GM12872 (cell line): ENCODE results near the gene ZFAND5.

Source experiments
- CTCF ChIP-seq: IDR thresholded peaks from 3 replicates; pipeline ENCODE4 v1.5.1; 2011; ENCODE audit warnings: low read depth, mild to moderate bottlenecking, low read length, moderate library complexity; ENCODE audit not compliant: insufficient read depth

The ZFAND5 gene

DNA sequence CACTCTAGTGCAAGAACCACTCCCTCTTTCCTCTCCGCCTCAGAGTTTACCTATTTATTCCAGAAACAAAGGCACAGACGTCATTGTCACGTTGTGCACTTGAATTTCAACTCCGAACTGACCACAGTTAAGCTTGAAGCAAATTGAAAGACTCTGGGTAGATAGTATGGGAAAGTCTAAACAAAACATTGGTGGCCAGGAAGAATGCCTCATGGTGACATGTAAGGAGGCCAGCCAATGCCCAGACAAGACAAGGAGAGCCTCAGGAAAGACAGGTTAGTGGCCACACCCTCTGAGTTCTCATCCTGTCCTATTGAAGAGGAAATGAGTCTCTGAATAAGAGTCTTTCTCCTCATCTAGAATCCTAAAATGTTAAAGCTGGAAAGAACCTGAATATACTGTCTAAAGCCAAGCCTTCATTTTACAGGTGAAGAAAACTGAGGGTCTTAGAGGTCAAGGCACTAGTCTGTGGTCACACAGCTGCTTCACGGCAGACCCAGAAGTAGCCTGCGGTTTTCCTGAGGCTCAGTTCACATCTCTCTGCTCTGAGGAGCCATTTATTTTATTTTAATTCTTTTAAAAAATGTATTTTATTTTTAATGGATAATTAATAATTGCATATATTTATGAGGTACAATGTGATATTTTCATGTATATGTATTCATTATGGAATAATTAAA, 30.2 kb downstream of the ZFAND5 start:
- TF ChIP-seq CTCF: no peak

- peak; percentile 36; the same call in 1 of the 3 replicates for TF ChIP-seq CTCF
Observed at GRCh38 chr9:72333709-72334108, 31.3 kb downstream of the ZFAND5 start.

- TF ChIP-seq CTCF: no peak
Observed at GRCh38 chr9:72333197-72333596, 31.8 kb downstream of the ZFAND5 start.

DNA sequence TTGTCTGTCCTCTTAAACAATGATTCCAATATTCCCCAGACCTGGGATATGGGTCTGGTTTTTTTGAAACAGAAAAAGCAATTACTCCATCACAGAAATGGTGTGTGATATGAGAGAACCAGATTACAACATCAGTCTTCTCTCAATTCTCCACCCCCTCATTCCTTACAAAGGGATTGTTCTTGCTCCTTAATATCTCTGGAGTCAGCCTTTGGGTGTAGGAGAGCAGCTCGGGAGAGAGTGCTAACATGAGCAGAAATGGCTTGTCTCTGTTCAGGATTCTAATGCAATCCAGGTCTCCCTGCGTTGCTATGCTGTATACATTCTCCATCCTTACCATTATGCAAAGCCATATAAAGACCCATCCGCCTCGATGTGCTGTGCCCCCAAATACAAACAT, 32.7 kb downstream of the ZFAND5 start:
- TF ChIP-seq CTCF: no peak

- no peak for TF ChIP-seq CTCF
Observed at GRCh38 chr9:72327631-72328030, 37.4 kb downstream of the ZFAND5 start.

GRCh38 chr9:72326641-72327040, 38.4 kb downstream of the ZFAND5 start:
- no peak for TF ChIP-seq CTCF

DNA sequence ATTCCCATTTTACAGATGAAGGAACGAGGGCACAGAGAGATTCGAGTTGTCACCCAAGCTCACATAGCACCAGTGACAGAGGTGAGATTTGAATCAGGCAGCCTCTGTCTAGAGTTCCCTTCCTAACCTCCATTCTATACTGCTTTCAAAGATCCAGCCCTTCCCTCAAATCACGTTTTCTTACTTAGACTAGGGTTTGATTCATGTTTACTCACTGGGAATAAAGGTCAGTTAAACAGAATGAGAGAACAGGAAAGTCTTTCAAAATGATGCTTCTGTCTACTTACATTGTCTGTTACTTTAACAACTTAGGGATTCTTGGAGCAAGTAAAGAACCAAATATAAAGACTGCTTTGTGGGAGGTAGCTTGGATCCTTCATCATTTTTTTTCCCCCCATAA, 40.0 kb downstream of the ZFAND5 start:
- TF ChIP-seq CTCF: no peak
